K562 (cell line): ENCODE measurements around the gene PLK1. TPM values are rescaled to one million over a fixed set of nuclear protein-coding genes. Genes with fewer than 3 reads are reported as not detected.
A peak's percentile ranks its signal among the peaks of the same experiment; 100 is the strongest.

ENCODE experiments used
- ATAC-seq: fragments of 200-7000 bp; cut with Tn5 transposase; 3 replicates; pipeline ENCODE4 v1.9.1; 2020; ENCODE audit warnings: moderate library complexity
- BruUV-seq: library from RNA; stranded (reverse); fragments of 400-500 nt; replicated peaks from 2 replicates; lab custom pipeline; 2021; lab: Mats Ljungman, UMichigan
- CTCF ChIA-PET: fragments of 300-600 bp; formaldehyde crosslinking; extraction: SDS; loops from one replicate; lab custom pipeline; 2021; ENCODE audit warnings: low intra/inter-chr PET ratio; lab: Yijun Ruan, JAX
- POLR2A ChIA-PET: fragments of 300-600, 350-650 bp; sonication (Branson Sonifier 250); formaldehyde crosslinking; extraction: SDS; loops from one replicate; lab custom pipeline; 2021; ENCODE audit warnings: antibody characterized with exemption, inconsistent platforms; lab: Yijun Ruan, JAX
- DNase-seq, 4 experiments: peaks; one replicate each; pipeline versions ENCODE4 v3.0.0 to v3.0.0-alpha.2; 2011 to 2018; ENCODE audit warnings: low spot score in 3 of 4, mixed read lengths in 3 of 4; ENCODE audit errors: extremely low read depth in 1 of 4
- FAIRE-seq: peaks from 2 replicates; lab custom pipeline; 2011; peaks lifted over from hg19 to GRCh38; lab: Jason Lieb, UNC
- H2AFZ ChIP-seq: 2 replicates; pipeline ENCODE4 v1.6.0; 2011; ENCODE audit warnings: low read depth, low read length, control low read depth, inconsistent platforms
- H3K27ac ChIP-seq: fragments of 200-600 bp; 3 replicates; pipeline ENCODE4 v1.8.0; 2011; ENCODE audit warnings: low read depth, mild to moderate bottlenecking, control low read depth, inconsistent platforms, low read length, moderate library complexity, mixed read lengths; ENCODE audit errors: extremely low read depth
- H3K27me3 ChIP-seq, 2 experiments: fragments of 300-600 bp in 1 of 2; 2 replicates in 1 of 2; 3 replicates in 1 of 2; pipeline versions ENCODE4 v1.6.0 to v1.8.0; 2011; ENCODE audit warnings: inconsistent platforms in 2 of 2, low read length in 2 of 2, mild to moderate bottlenecking in 1 of 2, mixed read lengths in 1 of 2, moderate library complexity in 1 of 2; ENCODE audit not compliant: control insufficient read depth in 2 of 2, insufficient read depth in 2 of 2
- H3K36me3 ChIP-seq: fragments of 300-600 bp; 3 replicates; pipeline ENCODE4 v1.8.0; 2011; ENCODE audit warnings: mild to moderate bottlenecking, low read length, inconsistent platforms; ENCODE audit not compliant: control insufficient read depth, insufficient read depth
- H3K4me1 ChIP-seq, 2 experiments: fragments of 200-600 bp in 1 of 2; replicated peaks in 1 of 2; 2 replicates in 1 of 2; 3 replicates in 1 of 2; pipeline versions ENCODE4 v1.5.1 to v1.8.0; 2011; ENCODE audit warnings: inconsistent platforms in 2 of 2, low read length in 2 of 2, mild to moderate bottlenecking in 1 of 2, mixed read lengths in 1 of 2, moderate library complexity in 1 of 2; ENCODE audit not compliant: control insufficient read depth in 2 of 2, insufficient read depth in 2 of 2
- H3K4me2 ChIP-seq: 2 replicates; pipeline ENCODE4 v1.6.1; 2011; ENCODE audit warnings: low read length, control low read depth, inconsistent platforms, mixed read lengths; ENCODE audit not compliant: insufficient read depth
- H3K4me3 ChIP-seq: fragments of 200-600 bp; sonication (generic), shearing (Covaris generic); 2 replicates; pipeline ENCODE4 v1.5.1; 2016; ENCODE audit warnings: control low read depth, inconsistent platforms
- H3K79me2 ChIP-seq: fragments of 200-600 bp; 3 replicates; pipeline ENCODE4 v1.8.0; 2011; ENCODE audit warnings: low read length, inconsistent platforms; ENCODE audit not compliant: control insufficient read depth, insufficient read depth
- H3K9ac ChIP-seq, 2 experiments: 2 replicates each; pipeline versions ENCODE4 v1.6.0 to v1.6.1; 2011; ENCODE audit warnings: low read depth in 2 of 2, low read length in 2 of 2, control low read depth in 1 of 2, inconsistent platforms in 1 of 2, mild to moderate bottlenecking in 1 of 2, mixed read lengths in 1 of 2; ENCODE audit not compliant: insufficient read depth in 1 of 2
- H3K9me1 ChIP-seq: one replicate; pipeline ENCODE4 v1.6.0; 2011; ENCODE audit warnings: inconsistent platforms, mild to moderate bottlenecking, low read length, moderate library complexity; ENCODE audit not compliant: control insufficient read depth, insufficient read depth
- H3K9me3 ChIP-seq: replicated peaks from 2 replicates; pipeline ENCODE4 v1.5.1; 2011; ENCODE audit warnings: low read depth, low read length, inconsistent platforms; ENCODE audit not compliant: control insufficient read depth, insufficient read depth
- H4K20me1 ChIP-seq: replicated peaks from 2 replicates; pipeline ENCODE4 v1.6.1; 2011; ENCODE audit warnings: low read length, inconsistent platforms, mixed read lengths; ENCODE audit not compliant: control insufficient read depth, insufficient read depth
- BHLHE40 ChIP-seq: IDR thresholded peaks from 2 replicates; pipeline ENCODE4 v1.6.1; 2011; ENCODE audit warnings: low read length, improper control_type of control experiment
- ETV5 ChIP-seq: sonication (generic); formaldehyde crosslinking; IDR thresholded peaks from 2 replicates; pipeline ENCODE4 v1.4.0; 2020; ENCODE audit warnings: low read depth, mild to moderate bottlenecking, missing genetic modification reagents
- GATA2 ChIP-seq: sonication (generic); formaldehyde crosslinking; IDR thresholded peaks from 2 replicates; pipeline ENCODE4 v1.4.0; 2020; ENCODE audit warnings: mild to moderate bottlenecking, missing genetic modification reagents
- KLF10 ChIP-seq: fragments of 250-450 bp; sonication (Bioruptor Pico); IDR thresholded peaks from 2 replicates; pipeline ENCODE4 v1.6.1; 2021; ENCODE audit warnings: matching md5 sums
- RBM15 ChIP-seq: fragments of 200-400 bp; formaldehyde crosslinking; IDR thresholded peaks from 2 replicates; pipeline ENCODE4 v1.6.1; 2018; ENCODE audit warnings: mild to moderate bottlenecking, low read length, moderate library complexity; ENCODE audit not compliant: insufficient read depth
- SNAPC5 ChIP-seq: fragments of 250-450 bp; sonication (Bioruptor Pico); IDR thresholded peaks from 2 replicates; pipeline ENCODE4 v1.8.0; 2021; ENCODE audit warnings: moderate library complexity, mild to moderate bottlenecking, inconsistent platforms
- ZBTB1 ChIP-seq: sonication (generic); formaldehyde crosslinking; IDR thresholded peaks from 2 replicates; pipeline ENCODE4 v1.8.1; 2023; ENCODE audit warnings: missing genetic modification reagents, low read depth, mild to moderate bottlenecking, borderline replicate concordance
- ZNF431 ChIP-seq: sonication (generic); formaldehyde crosslinking; IDR thresholded peaks from 2 replicates; pipeline ENCODE4 v1.8.0; 2022; ENCODE audit warnings: mild to moderate bottlenecking, missing genetic modification reagents
- WGBS: fragments of 100-300 bp; shearing (Covaris generic); methylation state at CpG from one replicate; pipeline ENCODE4 v1.1.6; 2016; ENCODE audit warnings: low coverage, mixed read lengths; ENCODE audit not compliant: insufficient coverage; ENCODE audit errors: missing lambda C conversion rate; 5-methylcytosine and 5-hydroxymethylcytosine counted together
- in situ Hi-C: fragments of 300-500 bp; cut with MboI; formaldehyde crosslinking; loops from 4 replicates; pipeline ENCODE4 v1.15.0; 2018; ENCODE audit warnings: inconsistent platforms, mixed read lengths
- intact Hi-C: fragments of 100-400 bp; cut with micrococcal nuclease; formaldehyde crosslinking; loops from 2 replicates; pipeline ENCODE4 v1.14.2; 2022
- polyA plus RNA-seq, 8 experiments: library from polyadenylated mRNA; depleted of rRNA in 4 of 8; stranded (reverse) in 5 of 8; unstranded in 3 of 8; fragments of >200 nt; fragmentation: Nextera tagmentation in 2 of 8; fragmentation: Illumina TruSeq in 1 of 8; extraction: Ambion mirVana in 2 of 8; extraction: Trizol in 1 of 8; gene quantifications; 2 replicates each; pipeline versions ENCODE4 v1.2.1 to v1.2.3, GENCODE V29; 2011 to 2014; ENCODE audit warnings: inconsistent platforms in 1 of 8, missing spikeins in 1 of 8
- total RNA-seq, 7 experiments: library from RNA; depleted of rRNA in 6 of 7; stranded (reverse); fragments of >200 nt in 6 of 7; fragmentation: Illumina TruSeq in 2 of 7; extraction: Trizol in 2 of 7; gene quantifications; 2 replicates each; pipeline versions ENCODE4 v1.2.1 to v1.2.3, GENCODE V29; 2011 to 2021; ENCODE audit warnings: low replicate concordance in 1 of 7
- TF ChIP-seq, protein P1 (sequence below): conservative IDR thresholded peaks from 2 replicates; pipeline ENCODE4 v1.6.1; 2011; ENCODE audit warnings: low read depth, mild to moderate bottlenecking, low read length; ENCODE audit not compliant: control insufficient read depth
- TF ChIP-seq, protein P2 (sequence below): fragments of 450-650 bp; IDR thresholded peaks from 2 replicates; pipeline ENCODE4 v1.6.1; 2016; ENCODE audit warnings: mild to moderate bottlenecking, moderate library complexity

Gene PLK1
- total and polyA plus RNA-seq, 9 of the 15 experiments (the other 6 are each of a cell fraction or from before 2014, with no cell fraction given) = 13.6 to 212 (median 45.5) TPM

GRCh38 chr16:23700509-23700908 lies 21.8 kb downstream of the PLK1 start:
- 9% methylated on average over 8 of the region's 8 CpGs for WGBS
- Histone ChIP-seq H3K9me1 (no peaks in the 10 kb centered on the region), H2AFZ (peak overlapping the region; percentile 78), H3K4me2 (peak overlapping the region; percentile 15; the same call in 1 of the 2 replicates), H3K9ac (peak overlapping the region in 1 of 2 experiments; percentile 83; a peak in 2 of 4 replicates), H4K20me1 (no peaks in the 10 kb centered on the region), H3K4me1 (peaks cover 13 to 16% of the 10 kb centered on the region in 2 experiments; a peak in 4 of 5 replicates), H3K79me2 (no peaks in the 10 kb centered on the region), H3K27ac (no peak overlapping the region), H3K27me3 (no peaks in the 10 kb centered on the region), H3K36me3 (no peaks in the 10 kb centered on the region), H3K9me3 (peaks cover 3% of the 10 kb centered on the region), H3K4me3 (no peak overlapping the region)
- ATAC-seq = peak; percentile 91
- peak; percentile 26 for FAIRE-seq
- ChIA-PET CTCF (no interaction called here), POLR2A (interaction anchor here (0.9 to 6.1 kb wide), 4 partner anchors 10 to 79 kb away, joined by 3 to 56 read pairs (median 8); partner anchors contain the start of gene ERN2)
- in situ Hi-C loops (no loop called here), intact Hi-C loops (no loop called here)
- BruUV-seq = no TSS peak
- peak; percentile 35 to 61 (median 45) for DNase-seq
- TF ChIP-seq ZBTB1 (CRISPR knock-in tag) (no peak), KLF10 (CRISPR knock-in tag) (no peak), GATA2 (CRISPR knock-in tag) (no peak), RBM15 (no peak), BHLHE40 (peak; percentile 43; the same call in 1 of the 2 replicates), ZNF431 (no peak), ETV5 (CRISPR knock-in tag) (no peak), SNAPC5 (CRISPR knock-in tag) (no peak)
- TF ChIP-seq, protein P1, sequence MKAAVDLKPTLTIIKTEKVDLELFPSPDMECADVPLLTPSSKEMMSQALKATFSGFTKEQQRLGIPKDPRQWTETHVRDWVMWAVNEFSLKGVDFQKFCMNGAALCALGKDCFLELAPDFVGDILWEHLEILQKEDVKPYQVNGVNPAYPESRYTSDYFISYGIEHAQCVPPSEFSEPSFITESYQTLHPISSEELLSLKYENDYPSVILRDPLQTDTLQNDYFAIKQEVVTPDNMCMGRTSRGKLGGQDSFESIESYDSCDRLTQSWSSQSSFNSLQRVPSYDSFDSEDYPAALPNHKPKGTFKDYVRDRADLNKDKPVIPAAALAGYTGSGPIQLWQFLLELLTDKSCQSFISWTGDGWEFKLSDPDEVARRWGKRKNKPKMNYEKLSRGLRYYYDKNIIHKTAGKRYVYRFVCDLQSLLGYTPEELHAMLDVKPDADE = no peak
- TF ChIP-seq, protein P2, sequence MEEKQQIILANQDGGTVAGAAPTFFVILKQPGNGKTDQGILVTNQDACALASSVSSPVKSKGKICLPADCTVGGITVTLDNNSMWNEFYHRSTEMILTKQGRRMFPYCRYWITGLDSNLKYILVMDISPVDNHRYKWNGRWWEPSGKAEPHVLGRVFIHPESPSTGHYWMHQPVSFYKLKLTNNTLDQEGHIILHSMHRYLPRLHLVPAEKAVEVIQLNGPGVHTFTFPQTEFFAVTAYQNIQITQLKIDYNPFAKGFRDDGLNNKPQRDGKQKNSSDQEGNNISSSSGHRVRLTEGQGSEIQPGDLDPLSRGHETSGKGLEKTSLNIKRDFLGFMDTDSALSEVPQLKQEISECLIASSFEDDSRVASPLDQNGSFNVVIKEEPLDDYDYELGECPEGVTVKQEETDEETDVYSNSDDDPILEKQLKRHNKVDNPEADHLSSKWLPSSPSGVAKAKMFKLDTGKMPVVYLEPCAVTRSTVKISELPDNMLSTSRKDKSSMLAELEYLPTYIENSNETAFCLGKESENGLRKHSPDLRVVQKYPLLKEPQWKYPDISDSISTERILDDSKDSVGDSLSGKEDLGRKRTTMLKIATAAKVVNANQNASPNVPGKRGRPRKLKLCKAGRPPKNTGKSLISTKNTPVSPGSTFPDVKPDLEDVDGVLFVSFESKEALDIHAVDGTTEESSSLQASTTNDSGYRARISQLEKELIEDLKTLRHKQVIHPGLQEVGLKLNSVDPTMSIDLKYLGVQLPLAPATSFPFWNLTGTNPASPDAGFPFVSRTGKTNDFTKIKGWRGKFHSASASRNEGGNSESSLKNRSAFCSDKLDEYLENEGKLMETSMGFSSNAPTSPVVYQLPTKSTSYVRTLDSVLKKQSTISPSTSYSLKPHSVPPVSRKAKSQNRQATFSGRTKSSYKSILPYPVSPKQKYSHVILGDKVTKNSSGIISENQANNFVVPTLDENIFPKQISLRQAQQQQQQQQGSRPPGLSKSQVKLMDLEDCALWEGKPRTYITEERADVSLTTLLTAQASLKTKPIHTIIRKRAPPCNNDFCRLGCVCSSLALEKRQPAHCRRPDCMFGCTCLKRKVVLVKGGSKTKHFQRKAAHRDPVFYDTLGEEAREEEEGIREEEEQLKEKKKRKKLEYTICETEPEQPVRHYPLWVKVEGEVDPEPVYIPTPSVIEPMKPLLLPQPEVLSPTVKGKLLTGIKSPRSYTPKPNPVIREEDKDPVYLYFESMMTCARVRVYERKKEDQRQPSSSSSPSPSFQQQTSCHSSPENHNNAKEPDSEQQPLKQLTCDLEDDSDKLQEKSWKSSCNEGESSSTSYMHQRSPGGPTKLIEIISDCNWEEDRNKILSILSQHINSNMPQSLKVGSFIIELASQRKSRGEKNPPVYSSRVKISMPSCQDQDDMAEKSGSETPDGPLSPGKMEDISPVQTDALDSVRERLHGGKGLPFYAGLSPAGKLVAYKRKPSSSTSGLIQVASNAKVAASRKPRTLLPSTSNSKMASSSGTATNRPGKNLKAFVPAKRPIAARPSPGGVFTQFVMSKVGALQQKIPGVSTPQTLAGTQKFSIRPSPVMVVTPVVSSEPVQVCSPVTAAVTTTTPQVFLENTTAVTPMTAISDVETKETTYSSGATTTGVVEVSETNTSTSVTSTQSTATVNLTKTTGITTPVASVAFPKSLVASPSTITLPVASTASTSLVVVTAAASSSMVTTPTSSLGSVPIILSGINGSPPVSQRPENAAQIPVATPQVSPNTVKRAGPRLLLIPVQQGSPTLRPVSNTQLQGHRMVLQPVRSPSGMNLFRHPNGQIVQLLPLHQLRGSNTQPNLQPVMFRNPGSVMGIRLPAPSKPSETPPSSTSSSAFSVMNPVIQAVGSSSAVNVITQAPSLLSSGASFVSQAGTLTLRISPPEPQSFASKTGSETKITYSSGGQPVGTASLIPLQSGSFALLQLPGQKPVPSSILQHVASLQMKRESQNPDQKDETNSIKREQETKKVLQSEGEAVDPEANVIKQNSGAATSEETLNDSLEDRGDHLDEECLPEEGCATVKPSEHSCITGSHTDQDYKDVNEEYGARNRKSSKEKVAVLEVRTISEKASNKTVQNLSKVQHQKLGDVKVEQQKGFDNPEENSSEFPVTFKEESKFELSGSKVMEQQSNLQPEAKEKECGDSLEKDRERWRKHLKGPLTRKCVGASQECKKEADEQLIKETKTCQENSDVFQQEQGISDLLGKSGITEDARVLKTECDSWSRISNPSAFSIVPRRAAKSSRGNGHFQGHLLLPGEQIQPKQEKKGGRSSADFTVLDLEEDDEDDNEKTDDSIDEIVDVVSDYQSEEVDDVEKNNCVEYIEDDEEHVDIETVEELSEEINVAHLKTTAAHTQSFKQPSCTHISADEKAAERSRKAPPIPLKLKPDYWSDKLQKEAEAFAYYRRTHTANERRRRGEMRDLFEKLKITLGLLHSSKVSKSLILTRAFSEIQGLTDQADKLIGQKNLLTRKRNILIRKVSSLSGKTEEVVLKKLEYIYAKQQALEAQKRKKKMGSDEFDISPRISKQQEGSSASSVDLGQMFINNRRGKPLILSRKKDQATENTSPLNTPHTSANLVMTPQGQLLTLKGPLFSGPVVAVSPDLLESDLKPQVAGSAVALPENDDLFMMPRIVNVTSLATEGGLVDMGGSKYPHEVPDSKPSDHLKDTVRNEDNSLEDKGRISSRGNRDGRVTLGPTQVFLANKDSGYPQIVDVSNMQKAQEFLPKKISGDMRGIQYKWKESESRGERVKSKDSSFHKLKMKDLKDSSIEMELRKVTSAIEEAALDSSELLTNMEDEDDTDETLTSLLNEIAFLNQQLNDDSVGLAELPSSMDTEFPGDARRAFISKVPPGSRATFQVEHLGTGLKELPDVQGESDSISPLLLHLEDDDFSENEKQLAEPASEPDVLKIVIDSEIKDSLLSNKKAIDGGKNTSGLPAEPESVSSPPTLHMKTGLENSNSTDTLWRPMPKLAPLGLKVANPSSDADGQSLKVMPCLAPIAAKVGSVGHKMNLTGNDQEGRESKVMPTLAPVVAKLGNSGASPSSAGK = no peak
